Central memory CD4-positive, alpha-beta T cell (primary cell): ENCODE measurements around the gene CASP10.
"Not testable (repeated sequence)": the region's sequence is repeated elsewhere in the genome, so short reads cannot be mapped to it uniquely, and the experiment has no call there.

ENCODE experiments used
- DNase-seq: peaks from one replicate; pipeline ENCODE4 v3.0.0; 2022

The CASP10 gene

DNA sequence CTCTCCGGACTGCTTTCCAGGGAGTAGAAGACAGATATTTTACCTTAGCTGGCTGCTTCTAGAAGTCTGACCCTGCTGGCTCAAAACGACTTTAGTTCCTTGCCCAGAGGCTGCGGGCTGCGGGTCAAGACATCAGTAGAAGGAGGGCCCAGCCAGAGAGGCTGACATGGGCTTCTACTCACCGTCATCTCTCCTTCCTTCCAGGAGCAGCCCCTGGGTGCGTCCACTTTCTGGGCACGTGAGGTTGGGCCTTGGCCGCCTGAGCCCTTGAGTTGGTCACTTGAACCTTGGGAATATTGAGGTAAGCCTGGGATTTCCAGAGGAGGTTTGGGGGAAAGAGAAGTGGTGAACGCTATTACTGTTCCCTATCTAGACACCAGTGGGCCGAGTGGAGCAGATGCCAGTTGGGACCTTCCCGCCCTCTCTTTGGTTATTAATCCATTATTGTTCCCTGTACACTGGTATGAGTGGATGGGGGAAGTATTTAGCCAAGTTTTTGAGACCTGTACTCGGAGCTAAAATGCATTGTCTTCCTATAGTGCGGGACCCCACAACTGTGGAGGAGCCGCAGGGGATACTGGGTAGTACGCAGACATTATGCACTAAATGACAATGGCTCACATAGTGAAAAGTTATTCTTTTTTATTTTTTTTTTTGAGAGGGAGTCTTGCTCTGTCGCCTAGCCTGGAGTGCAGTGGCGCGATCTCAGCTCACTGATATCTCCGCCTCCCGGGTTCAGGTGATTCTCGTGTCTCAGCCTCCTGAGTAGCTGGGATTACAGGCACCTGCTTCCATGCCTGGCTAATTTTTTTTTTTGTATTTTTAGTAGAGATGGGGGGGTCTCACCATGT lies 51.1 kb downstream of the CASP10 start:
- no peak for DNase-seq

- no peak for DNase-seq
These were observed 51.8 kb downstream of the CASP10 start for GRCh38 chr2:201234663-201235135.

- DNase-seq = peak; percentile 66
These were observed 53.2 kb downstream of the CASP10 start for GRCh38 chr2:201235860-201236811.

GRCh38 chr2:201237486-201238123 lies 54.7 kb downstream of the CASP10 start:
- no peak for DNase-seq

GRCh38 chr2:201239167-201239935 lies 56.4 kb downstream of the CASP10 start:
- DNase-seq = not testable (repeated sequence)

GRCh38 chr2:201242571-201243277 lies 59.8 kb downstream of the CASP10 start:
- DNase-seq = no peak

GRCh38 chr2:201244829-201245228 lies 61.9 kb downstream of the CASP10 start:
- DNase-seq = no peak

GRCh38 chr2:201246280-201246679 lies 63.3 kb downstream of the CASP10 start:
- DNase-seq = no peak

GRCh38 chr2:201248288-201248844 lies 65.4 kb downstream of the CASP10 start:
- DNase-seq = no peak

- no peak for DNase-seq
These were observed 66.9 kb downstream of the CASP10 start for GRCh38 chr2:201249889-201250288.

GRCh38 chr2:201250741-201251140 lies 67.8 kb downstream of the CASP10 start:
- DNase-seq = no peak

DNA sequence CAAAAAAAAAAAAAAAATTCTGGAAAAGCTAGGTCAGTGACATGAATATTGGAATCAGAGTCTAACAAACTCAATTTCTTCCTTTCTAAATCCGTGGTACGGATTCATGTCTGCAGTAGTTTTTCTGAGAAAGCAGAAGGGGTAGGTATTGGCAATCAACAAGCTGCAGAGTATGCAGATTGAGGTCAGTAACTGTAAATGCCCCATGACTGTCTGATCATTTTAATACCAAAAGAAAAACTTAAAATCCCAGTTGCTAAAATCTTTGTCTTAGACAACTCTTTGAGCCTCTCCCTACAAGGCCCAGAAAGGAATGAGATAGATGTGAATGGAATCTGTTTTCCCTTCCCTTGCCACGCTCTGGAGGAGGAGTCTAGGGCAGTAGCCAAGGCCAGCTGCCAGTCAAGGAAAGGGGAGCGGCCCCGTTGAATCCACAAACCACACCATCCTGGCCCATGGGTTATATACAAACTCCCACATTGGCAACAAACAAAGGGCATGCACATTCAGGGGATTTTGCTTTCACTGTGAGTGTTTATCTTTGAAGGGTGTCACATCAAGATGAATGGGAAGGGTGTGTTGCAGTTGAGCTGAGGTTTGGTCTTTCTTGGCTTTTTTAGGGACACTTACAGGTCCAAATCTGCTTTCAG lies 71.3 kb downstream of the CASP10 start:
- no peak for DNase-seq

DNA sequence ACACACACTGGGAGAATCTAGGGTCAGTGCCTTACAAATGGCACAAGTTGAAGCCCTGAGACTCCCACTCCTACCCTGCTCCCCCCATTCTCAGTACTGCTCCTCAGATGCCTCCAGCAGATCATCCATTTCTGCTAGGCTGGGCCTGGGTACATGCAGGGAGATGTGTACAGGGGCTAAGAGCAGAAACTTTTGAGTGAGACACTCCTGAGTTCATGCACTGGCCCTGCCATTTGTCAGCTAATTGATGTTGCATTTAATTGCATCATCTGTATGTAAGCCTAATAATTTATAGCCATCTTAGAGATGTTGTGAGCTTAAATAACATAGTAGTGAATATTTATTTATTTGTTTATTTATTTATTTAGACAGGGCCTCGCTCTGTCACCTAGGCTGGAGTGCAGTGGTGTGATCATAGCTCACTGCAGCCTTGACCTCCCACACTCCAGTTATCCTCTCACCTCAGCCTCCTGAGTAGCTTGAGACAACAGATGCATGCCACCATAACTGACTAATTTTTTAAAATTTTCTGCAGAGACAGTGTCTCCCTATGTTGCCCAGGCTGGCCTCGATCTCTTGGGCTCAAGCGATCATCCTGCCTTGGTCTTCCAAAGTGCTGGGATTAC lies 72.6 kb downstream of the CASP10 start:
- no peak for DNase-seq

- DNase-seq = no peak
These were observed 73.1 kb downstream of the CASP10 start for GRCh38 chr2:201256082-201256481.

DNA sequence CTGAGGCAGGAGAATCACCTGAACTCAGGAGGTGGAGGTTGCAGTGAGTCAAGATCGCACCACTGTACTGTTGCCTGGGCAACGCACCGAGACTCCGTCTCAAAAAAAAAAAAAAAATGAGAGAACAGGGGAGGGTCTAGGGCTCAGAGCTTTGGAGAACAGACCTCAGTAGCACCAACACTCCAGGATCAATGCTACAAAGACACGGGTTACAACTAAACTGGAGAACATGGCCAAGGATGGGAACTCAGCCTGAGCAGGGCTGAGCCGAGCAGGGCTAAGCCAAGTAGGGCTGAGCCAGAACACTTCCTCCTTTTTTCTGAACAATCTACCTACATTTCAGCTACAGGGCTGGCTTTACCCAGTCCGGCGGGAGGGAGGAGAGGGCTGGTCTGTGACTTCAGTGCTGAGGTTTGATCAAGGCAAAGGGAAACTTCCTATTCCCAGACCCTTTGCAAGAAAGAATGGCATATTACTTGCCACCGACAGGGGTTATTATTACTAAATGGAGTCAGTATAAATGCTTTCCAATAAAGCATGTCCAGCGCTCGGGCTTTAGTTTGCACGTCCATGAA lies 74.5 kb downstream of the CASP10 start:
- peak; percentile 74 for DNase-seq

DNA sequence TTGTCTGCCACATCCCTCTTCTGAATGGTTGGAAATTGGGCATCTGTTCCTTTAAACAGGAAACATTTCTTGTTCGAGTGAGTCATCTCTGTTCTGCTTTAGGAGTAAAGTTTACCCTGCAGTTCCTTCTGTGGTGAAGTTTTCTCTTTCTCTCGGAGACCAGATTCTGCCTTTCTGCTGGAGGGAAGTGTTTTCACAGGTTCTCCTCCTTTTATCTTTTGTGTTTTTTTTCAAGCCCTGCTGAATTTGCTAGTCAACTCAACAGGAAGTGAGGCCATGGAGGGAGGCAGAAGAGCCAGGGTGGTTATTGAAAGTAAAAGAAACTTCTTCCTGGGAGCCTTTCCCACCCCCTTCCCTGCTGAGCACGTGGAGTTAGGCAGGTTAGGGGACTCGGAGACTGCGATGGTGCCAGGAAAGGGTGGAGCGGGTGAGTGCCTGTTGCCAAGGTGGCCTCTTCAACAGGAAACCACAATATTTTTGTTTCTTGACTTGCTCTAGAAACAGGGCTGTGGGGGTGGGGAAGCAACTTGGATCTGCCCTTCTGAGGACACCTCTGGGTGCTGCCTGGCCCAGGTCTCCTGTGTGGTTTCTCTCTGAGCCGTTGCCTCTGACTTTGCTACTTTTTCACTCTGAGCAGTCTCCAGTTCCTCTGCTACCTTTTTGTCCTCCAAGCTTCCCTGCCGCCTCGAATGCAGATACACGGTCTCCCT lies 75.2 kb downstream of the CASP10 start:
- DNase-seq = peak; percentile 98

- DNase-seq = no peak
These were observed 76.0 kb downstream of the CASP10 start for GRCh38 chr2:201258666-201259615.

DNA sequence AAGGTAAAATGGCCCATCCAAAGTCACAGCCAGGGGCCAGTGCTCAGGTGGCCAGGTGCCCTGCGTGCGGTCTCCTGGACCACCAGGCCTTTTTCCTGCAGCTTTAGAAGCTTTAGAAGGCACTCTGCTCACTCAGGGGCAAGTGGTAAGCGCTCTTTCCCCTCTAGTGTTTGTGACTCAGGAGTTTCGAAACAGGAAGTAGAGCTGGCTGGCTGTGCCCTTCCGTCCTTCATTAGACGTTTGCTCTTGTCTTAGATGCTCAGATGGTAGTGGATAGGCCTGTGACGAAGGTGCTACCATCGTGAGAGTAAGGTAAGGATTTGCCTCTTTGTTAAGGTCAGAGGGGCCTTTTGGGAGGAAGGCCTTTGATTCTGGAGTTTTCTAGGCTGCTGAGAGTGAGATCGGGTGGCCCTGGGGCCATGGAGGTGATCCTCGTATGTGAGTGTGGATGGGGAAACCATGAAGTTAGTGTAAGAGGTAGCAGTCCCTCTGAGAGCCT lies 77.4 kb downstream of the CASP10 start, which contains the start of gene CASP8:
Gene CASP8 (plus strand): TSS at position 235 of the 499 bp plus-strand sequence. CDS start 5,951 bp downstream, outside the sequence.
- peak; percentile 80 for DNase-seq
